ENCODE results near the gene HOXD10. TPM values are rescaled to one million over a fixed set of nuclear protein-coding genes. Genes with fewer than 3 reads are reported as not detected.
A peak's percentile ranks its signal among the peaks of the same experiment; 100 is the strongest.

Gene HOXD10
- total and polyA plus RNA-seq, 2 of the 13 experiments (the other 11 are each of a cell fraction or from before 2014, with no cell fraction given), result not detected

GRCh38 chr2:176156807-176157498 lies 40.4 kb downstream of the HOXD10 start, which contains the start of gene HOXD3:
HOXD3 (plus strand) TSS chr2:176157307; CDS start chr2:176169115, 11,808 bp downstream.
- ChIA-PET POLR2A (no interaction called here), CTCF (ENCODE audit: low intra/inter-chr PET ratio, low total read pairs) (no interaction called here)
- BruUV-seq (replicated peaks), result no TSS peak
- no peak for FAIRE-seq
- 51% methylated on average over 47 of the region's 48 CpGs for WGBS (ENCODE audit: low lambda C conversion rate)
- Histone ChIP-seq H3K9me3 (ENCODE audit: low read length) (no peaks in the 10 kb centered on the region), H3K27ac (ENCODE audit: extremely low read length, insufficient read depth, low read length) (no peak within 1 kb of the TSS), H3K36me3 (replicated peaks in 1 of 2; ENCODE audit: control insufficient read depth in 1 of 2, insufficient read depth in 2 of 2, low read length in 2 of 2) (no peaks in the 10 kb centered on the region), H3K9ac (ENCODE audit: insufficient read depth, low read depth, low read length) (no peak within 1 kb of the TSS), H3K4me3 (replicated peaks in 1 of 3; ENCODE audit: insufficient read depth in 1 of 3, low read depth in 2 of 3, low read length in 3 of 3) (peak within 1 kb of the TSS in 1 of 3 experiments; percentile 24; a peak in 2 of 6 replicates), H3K79me2 (ENCODE audit: insufficient read depth, low read length) (no peaks in the 10 kb centered on the region), H3K4me1 (ENCODE audit: insufficient read depth, low read length) (peaks cover 42% of the 10 kb centered on the region), H3K4me2 (ENCODE audit: low read depth, low read length) (peak within 1 kb of the TSS; percentile 8), H4K20me1 (ENCODE audit: insufficient read depth, low read length) (no peaks in the 10 kb centered on the region), H2AFZ (ENCODE audit: low read length) (no peak within 1 kb of the TSS), H3K27me3 (ENCODE audit: control insufficient read depth in 1 of 2, insufficient read depth in 2 of 2, low read length in 2 of 2) (peaks cover 12 to 93% of the 10 kb centered on the region in 2 experiments)
- in situ Hi-C loops (cut with HindIII; ENCODE audit: extremely low pct_ligation_motif_present, low pct_unique_long_range_greater_than_20kb) (no loop called here), intact Hi-C loops (cut with micrococcal nuclease; ENCODE audit: unreplicated experiment) (no loop called here)
- DNase-seq (ENCODE audit: low spot score), result no peak
- TF ChIP-seq ZFP36L2 (CRISPR knock-in tag; IDR thresholded peaks at IDR 0.05) (no peak), TGIF2 (CRISPR knock-in tag; IDR thresholded peaks at IDR 0.05) (no peak), MED13 (CRISPR knock-in tag; IDR thresholded peaks at IDR 0.05) (no peak), ZNF709 (CRISPR knock-in tag; IDR thresholded peaks at IDR 0.05) (no peak), THRA (CRISPR knock-in tag; IDR thresholded peaks at IDR 0.05; ENCODE audit: borderline replicate concordance) (no peak), TBP (CRISPR knock-in tag; IDR thresholded peaks at IDR 0.05) (no peak), ZNF570 (CRISPR knock-in tag; IDR thresholded peaks at IDR 0.05; ENCODE audit: borderline replicate concordance) (no peak), ZBTB2 (CRISPR knock-in tag; IDR thresholded peaks at IDR 0.05; ENCODE audit: low read depth) (no peak), NAIF1 (CRISPR knock-in tag; IDR thresholded peaks at IDR 0.05; ENCODE audit: borderline replicate concordance) (no peak), ATAD3A (CRISPR knock-in tag; IDR thresholded peaks at IDR 0.05) (no peak), SP1 (IDR thresholded peaks at IDR 0.05) (no peak), SP1 (CRISPR knock-in tag; IDR thresholded peaks at IDR 0.05) (no peak), ZFP62 (CRISPR knock-in tag; IDR thresholded peaks at IDR 0.05) (no peak), NR0B2 (CRISPR knock-in tag; IDR thresholded peaks at IDR 0.05) (no peak), ZKSCAN5 (CRISPR knock-in tag; IDR thresholded peaks at IDR 0.05) (no peak), PCBP2 (optimal IDR thresholded peaks at IDR 0.05; ENCODE audit: low read depth, low read length, poor library complexity, severe bottlenecking) (no peak), ZNF841 (CRISPR knock-in tag; IDR thresholded peaks at IDR 0.05; ENCODE audit: borderline replicate concordance) (no peak), ZFYVE20 (CRISPR knock-in tag; IDR thresholded peaks at IDR 0.05; ENCODE audit: borderline replicate concordance, low read depth) (no peak), ZFP1 (CRISPR knock-in tag; IDR thresholded peaks at IDR 0.05) (no peak), FLYWCH1 (CRISPR knock-in tag; IDR thresholded peaks at IDR 0.05) (no peak)
- no peak for ATAC-seq

Data from HepG2 (cell line).